ENCODE data around the gene TBC1D22A.
A peak's percentile ranks its signal among the peaks of the same experiment; 100 is the strongest.

The TBC1D22A gene

DNA sequence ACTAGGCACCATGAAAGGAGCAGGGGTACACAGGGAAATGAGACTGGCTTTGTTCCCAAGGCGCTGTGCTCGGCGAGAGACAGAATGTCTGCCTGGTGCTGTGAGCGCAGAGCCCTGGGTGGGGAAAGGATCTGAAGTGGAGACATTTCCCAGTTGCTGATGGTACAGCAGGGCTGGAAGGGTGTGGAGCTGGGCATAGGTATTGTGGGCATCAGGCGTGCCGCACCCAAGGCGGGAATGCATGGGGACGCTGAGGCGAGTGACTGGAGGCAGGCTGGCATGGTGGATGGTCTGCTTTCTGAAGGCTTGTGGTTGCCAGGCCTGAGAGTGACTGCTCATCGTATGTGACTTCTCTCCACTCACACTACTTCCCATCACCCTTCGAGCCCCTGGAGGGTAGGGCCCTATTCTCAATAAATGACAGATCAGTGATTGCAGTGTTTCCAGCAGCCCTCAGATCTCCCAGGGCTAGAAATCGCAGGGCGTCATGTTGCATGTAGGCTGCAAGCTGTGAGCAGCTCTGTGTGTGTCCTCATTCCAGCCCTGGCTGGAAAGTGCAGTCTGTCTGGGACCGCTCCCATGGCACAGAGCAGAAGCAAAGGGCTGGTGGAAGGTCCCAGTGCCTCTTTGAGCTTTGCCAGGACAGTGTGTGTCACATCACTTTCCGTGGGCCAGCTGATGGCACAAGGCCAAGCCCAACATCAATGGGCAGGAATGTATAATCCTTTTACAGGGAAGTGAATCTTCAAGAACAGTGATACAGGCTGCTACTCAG lies 67.7 kb downstream of the TBC1D22A start:
- peak in 15 of 51 donors; percentile 13 to 49 (median 20) for DNase-seq

DNA sequence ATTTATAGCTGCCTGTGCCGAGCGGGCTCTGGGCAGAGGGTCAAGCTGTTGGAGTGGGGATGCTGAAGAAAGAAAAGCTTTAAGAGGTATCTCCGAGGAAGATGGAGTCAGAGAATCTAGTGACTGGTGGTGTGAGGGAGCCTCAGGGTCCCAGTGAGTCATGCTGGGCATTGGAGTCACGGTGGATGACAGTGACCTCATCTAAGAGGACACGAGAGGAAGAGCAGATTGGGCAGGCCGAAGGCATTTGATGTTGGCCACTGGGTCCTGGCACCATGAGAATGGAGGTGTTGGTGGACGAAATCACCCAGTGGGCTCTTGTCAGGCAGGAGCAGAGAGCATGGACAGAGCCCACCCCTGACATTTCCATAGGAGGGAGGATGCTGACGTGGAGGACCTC lies 68.4 kb downstream of the TBC1D22A start:
- DNase-seq, result no peak

DNA sequence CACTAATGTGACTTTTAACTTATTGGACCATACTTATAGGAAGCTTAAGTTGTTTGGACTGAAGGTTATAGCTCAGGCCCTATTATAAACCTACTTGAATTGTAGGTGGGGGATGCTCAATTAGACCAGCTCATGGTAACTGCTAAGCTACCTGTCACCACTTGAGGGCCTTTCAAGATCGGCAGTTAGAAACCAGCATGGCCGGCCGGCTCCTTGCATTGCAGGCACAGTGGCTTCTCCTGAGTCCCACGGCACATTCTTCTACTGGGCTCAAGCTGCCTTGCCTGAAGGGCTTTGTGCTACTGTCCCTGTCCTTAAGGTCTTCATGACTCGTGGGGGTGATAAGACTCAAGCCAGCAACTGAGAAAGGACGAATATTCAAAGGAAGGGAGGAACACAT lies 70.8 kb downstream of the TBC1D22A start:
- no peak for DNase-seq

DNA sequence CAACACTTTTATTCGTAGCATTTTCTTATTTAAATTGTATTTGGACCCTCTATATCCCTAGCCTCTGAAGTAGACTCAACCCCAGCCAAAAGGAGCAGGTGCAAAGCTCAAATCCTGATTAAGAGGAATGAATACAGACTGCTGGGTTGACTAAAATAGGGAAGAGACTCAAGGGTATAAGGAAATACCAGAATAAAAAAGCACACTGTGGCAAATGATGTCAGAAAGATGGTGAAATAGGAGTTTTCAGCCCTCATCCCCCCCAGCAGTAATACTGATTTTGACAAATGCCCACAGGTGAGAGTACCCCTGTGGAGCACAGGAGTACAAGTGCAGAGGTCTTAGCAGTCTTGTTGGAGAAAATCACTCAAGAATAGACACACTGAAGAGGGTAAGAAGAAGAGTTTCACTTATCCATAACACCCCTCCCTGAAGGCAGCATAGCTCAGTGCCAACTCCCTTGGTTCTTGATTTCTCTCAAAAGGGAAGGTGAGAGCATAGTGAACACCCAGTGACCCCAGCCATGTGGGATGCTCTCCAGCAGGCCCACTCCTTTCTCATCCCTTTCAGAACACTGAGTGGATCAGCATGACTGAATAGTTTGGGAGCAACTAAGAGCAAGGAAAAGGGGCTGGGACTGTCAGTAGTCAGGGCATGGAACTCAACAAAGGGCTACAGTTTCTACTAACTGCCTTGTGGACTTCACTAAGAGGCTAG lies 71.7 kb downstream of the TBC1D22A start:
- DNase-seq, result no peak

DNA sequence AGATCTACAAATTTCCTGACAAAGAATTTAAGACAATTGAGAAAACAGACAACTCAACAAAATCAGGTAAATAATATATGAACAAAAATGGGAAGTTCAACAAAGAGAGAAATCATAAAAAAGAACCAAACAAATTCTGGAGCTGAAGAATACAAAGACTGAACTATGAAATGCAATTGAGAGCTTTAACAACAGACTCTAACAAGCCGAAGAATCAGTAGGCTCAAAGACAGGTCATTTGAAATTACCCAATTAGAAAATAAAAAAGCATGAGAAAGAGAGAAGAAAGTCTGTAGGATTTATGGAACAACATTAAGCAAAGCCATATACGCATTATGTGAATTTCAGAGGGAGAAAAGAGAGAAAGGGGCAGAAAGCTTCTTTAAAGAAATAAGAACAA lies 72.8 kb downstream of the TBC1D22A start:
- no peak for DNase-seq

DNA sequence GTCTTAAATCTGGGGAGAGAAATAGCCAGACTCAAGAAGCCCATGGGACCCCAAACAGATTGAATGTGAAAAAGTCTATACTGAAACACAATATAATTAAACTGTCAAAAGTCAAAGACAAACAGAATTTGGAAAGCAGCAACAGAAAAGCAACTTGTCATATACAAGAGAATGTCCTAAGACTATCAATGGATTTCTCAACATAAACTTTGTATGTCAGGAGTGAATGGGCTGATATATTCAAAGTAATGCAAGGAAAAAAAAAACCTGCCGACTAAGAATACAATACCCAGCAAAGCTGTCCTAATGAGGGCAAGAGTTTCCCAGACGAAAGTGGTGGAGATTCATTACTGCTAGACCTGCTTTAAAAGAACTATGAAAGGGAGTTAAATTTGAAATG lies 73.2 kb downstream of the TBC1D22A start:
- DNase-seq, result no peak

DNA sequence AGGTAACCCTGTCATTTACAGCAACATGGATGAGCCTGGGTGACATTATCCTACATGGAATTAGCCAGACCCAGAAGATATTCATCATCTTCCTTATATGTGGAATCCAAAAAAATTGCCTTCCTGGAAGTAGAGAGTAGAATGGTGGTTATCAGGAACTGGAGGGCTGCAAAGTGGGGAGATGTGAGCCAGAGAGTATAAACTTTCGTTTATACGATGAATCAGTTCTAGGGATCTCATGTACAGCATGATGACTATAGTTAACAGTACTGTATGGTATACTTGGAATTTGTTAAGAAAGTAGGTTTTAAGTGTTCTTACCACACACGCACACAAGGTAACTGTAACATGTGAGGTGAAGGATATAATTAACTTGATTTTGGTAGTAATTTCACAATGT lies 79.1 kb downstream of the TBC1D22A start:
- DNase-seq, result no peak

DNA sequence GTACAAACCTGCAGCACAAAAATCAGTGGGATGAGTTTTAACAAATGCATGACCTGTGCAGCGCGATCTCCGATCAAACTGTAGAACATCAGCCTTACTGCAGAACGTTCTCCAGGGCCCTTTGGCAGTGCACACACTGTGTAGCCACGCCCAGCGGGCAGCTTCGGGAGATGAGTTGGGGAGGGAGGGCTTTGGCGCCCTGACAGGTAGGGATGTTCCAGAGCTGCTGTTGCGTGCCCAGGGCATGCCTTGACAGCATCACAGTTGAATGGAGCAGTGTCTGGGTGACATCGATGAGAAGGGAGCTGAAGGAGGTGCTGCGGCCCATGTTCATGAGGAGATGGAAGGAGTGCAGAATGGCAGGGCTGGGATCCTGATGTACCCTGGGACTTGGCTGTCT lies 80.2 kb downstream of the TBC1D22A start:
- DNase-seq, result no peak

DNA sequence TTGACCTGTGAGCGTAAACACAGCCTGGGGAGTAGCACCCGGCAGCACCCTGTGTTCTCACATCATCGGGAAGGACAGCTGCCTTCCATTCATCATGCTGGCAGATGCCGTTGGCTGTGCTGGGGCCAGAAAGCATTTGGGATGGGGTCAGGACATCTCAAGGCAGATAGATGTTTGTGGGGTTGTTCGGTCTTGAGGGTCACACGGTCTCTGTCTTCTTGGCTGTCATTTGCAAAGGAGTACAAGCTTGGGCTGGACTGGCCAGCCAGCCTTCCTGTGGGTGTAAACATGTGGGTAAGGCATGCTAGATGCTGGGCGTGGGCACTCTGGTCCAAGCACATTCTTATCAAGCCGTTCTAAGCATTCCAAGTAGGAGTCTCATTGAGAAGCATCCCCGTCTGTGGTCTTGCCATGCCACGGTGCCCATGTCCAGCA lies 81.4 kb downstream of the TBC1D22A start:
- DNase-seq, result no peak

DNA sequence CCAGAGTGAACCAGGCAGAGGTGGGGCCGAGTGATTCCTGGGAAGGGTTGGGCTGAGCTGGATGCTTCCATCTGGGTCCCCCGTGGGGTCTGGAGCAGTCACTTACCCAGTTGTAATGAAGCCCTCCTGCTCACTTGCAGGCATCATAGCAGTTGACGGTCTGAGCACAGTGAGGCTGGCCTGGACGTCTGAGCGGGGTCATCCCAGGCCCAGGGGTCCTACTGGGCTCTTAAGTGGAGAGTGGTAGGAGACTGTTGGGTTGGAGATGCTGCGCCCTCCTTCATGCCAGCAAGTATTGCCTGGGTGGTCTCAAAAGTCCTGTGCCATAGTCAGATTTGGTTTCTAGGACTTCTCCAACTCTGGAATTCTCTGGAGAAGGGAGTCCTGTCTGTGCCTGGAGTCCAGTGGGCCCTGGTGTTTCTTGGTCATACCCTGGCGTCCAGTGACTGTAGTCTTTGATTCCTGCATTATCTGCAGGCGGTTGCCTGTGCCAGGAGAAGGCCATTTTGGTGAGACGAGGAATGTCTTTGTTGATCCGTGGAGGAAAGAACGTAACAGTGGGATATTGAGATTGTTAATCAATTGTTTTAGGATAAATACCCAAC lies 82.3 kb downstream of the TBC1D22A start:
- no peak for DNase-seq

DNA sequence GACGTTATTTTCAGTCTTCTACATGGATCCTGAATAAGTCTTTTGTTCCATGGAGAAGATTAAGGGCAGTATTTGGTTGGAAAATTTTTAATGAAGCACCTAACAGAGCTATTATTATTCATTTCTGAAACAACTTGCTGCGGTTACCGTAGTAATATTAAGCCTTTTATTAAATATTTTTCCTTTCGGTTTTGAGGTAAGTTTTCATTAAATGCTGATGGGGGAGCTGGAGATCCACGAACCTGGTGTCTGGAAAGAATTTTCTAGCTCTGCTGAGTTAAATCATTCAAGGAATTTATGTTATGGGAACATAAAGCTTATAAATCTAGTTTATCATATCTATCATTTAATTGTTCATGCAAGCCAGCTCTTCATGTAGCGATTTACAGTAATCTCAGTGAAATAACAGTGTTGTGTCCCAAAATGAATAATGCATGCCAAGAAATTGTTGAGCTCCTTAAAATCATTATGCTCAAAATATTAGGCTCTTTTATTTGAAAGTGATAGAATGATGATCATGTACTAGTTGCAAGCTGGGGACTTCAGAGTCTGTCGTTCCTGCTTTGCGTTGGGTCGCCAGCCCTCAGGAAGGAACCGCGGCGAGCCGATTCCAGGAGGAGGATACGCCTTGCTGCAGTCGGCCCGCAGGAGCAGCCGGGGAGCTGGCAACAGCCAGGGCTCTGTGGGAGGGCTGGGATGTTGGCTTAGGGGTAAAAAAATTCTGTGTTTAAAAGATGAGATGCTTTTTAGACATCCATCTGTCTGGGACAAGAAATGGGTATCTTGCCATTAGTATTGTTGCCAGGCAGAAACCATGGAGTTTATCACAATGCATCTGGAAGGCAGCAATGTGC lies 83.1 kb downstream of the TBC1D22A start:
- DNase-seq, result peak in 2 of 51 donors; percentile 34 to 36

DNA sequence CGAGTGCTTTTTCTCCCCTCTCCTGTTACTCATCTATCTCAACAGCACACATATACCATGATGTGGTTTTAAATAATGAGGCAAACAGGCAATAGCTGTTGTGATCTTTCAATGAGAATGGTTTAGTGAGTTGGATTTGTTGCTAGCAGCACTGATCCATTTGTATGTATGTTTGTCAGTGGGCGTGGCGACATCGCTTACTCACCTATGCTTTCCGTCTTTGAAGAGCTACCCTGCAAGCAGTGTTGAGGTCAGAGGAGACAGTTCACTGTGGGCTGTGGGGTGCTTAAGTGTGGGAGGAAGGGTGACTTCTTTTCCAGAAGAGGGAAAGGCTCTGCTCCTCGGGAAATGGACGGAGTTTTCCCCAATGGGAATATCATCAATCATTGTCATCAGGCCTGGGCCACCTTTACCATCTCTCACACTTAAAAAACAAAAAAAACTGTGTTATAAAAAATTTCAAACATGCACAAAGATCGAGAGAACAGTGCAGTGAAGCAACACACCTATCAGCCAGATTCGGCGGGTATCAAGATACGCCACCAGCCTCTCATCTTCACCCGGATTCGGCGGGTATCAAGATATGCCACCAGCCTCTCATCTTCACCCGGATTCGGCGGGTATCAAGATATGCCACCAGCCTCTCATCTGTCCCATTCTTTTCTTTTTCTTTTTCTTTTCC lies 83.8 kb downstream of the TBC1D22A start:
- no peak for DNase-seq

DNA sequence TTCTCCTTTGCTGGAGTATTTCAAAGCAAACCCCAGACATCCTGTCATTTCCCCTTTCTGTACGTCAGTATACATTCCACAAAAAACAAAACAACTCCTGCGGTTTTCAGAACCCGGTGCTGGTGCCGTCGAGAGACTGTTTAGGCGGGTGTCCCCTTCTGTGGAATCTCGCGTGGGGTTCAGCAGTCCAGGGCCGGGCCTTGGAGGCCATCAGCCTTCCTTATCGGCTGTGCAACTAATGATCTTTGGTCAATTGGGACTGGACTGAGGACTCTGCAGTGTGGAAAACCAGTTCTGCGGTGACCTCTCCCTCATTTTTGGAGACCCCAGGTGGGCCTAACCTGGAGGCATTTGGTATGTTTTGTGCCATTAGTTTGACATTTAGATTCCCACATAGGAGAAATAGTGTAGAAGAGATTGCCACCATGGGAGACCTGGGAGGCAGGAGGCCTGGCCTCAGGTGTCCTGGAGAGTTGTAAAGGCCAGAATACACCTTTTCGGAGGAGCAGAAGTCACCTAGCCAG lies 84.4 kb downstream of the TBC1D22A start:
- DNase-seq, result no peak

DNA sequence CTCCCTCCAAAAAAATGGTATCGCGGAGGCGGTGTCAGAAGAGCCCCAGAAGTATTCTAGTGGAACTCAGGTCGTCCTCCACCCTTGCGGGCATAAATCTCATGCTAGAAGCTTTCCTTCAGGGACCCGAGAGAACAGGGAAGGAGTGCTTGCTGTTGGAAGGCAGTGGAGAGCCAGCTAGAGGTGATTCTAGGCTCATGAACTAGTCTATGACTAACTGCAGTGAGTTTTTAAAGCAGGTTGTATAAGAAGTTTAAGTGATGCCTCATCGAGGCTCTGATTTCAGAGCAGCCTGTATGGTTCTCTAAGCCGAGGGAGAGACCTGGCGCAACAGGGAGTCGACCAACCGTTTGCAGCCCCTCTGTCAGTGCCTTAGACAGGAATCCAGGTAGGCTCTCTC lies 85.7 kb downstream of the TBC1D22A start:
- DNase-seq, result no peak

DNA sequence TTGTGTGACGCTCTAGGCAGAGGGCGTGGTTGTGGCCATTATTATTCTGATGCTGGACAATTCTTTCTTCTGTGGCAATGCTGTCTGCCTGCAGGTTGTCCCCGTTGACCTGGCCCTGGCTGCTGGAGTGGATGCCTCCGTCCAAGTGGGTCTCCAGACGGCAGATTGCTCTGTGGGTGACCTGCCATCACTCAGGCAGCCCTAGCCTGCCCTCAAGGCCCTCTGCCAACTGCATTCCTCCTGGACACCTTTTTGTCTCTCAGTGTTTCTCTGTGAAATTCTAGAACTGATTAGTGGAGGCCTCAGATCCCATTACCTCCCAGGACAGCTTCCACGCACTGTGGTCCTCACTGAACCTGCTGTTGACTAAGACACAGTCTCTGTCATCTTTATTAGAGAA lies 86.7 kb downstream of the TBC1D22A start:
- no peak for DNase-seq

DNA sequence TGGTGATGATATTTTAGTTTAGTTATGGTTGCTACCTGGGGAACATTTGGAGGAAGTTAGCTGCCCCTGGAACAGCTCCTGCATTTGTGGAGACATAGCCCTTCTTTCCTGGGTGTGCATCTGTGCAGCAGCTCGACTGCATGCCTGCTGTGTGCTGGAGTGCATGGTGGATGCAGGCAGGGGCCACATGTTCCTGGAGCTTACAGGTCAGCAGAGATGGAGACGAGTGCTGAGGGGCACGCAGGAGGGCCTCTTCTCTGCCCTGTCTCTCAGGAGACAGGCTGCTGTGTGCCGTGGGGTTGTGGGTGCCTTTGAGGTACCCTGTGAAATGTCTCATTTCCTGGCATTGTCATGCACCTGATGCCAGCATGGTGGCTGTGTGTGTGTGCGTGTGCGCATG lies 87.5 kb downstream of the TBC1D22A start:
- no peak for DNase-seq

DNA sequence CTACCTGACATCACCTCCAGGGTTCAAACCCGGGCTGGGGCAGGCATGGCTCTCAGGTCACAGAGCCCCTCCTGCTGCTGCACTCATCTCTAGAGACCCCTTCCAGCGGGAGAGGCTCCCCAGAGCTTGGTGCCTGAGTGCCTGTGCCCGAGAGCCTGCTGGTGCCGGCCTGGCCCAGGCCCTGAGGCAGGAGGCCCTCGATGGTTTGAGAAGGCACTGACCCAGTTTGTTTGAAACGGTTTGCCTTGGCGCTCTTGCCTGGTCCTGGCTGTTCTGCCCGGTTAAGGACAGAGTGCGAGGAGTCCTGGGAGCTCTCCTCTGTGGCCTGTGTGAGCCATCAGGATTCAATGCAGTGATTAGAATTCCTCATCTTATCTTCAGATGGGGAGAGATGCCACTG lies 88.9 kb downstream of the TBC1D22A start:
- DNase-seq, result no peak

DNA sequence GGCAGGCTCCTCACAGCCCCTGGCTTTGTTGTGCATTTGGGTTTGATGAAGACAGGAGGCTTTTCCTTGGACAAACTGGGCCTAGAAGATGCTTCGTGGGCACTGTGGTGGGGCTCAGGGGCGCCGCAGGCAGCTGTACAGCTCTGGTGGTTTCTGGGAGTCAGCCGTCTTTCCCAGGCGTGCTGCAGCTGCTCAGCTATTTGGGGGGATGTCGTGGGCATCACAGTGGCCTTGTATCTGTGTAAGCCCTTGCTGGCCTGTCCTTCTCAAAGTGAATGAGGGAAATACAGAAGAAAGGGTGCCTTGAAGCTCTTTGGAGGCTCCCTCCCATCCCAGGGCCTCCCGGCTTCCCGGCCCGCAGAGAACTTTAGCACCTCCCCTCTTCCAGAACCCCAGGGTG lies 89.5 kb downstream of the TBC1D22A start:
- DNase-seq, result no peak

DNA sequence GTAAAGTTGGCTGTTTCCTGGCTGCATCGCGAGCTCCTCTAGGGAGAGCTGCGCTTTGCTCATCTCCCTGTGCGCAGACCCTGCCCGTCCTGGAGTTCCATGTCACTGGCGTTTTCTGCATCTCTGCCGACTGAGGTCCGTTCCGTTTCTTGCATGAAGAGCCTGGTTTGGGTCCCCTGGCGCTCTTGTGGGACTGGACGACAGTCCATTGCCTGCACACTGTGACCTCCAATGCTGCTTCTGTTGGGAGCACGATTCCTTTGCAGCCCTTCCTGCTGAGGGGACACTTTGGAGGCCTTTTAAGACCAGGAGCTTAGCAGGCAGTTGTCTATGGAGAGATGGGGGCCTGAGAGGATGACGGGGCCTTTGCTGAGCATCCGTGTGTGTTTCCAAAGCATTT lies 90.3 kb downstream of the TBC1D22A start:
- DNase-seq, result no peak

DNA sequence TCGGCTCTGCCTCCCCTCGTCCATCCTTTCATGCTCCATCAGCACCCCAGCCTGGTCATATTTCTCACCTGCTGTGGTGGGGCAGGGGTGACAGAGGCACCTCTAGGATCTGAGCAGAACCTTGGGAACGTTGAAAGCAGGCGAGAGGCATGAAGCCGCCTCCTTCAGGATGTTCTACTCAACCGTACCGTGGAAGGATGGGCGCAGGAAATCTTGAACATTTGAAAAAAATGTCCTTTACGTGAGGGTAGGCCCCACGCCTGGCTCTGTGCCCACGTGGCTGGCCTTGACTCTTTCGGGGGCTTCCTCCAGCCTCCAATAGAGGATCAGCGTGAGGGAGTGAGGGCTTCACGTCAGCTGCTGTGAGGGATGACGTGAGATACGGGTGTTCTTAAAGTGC lies 90.7 kb downstream of the TBC1D22A start:
- no peak for DNase-seq

Measured in hypothalamus (tissue), 51 donors.